HEK293 (cell line): ENCODE results near the gene CLECL1.

Source experiments
- HOXA7 ChIP-seq: sonication (generic); formaldehyde crosslinking; IDR thresholded peaks from 2 replicates; pipeline ENCODE4 v1.8.1; 2022; ENCODE audit warnings: missing genetic modification reagents, borderline replicate concordance
- TCF7L2 ChIP-seq: IDR thresholded peaks from 2 replicates; pipeline ENCODE4 v1.6.1; 2011; ENCODE audit warnings: low read depth, mild to moderate bottlenecking, inconsistent platforms, low read length, moderate library complexity, borderline replicate concordance
- ZNF121 ChIP-seq: fragments of 450-650 bp; formaldehyde crosslinking; IDR thresholded peaks from 2 replicates; pipeline ENCODE4 v1.5.1; 2016; ENCODE audit warnings: missing biosample characterization, missing genetic modification characterization
- ZNF138 ChIP-seq: fragments of 450-650 bp; formaldehyde crosslinking; IDR thresholded peaks from 2 replicates; pipeline ENCODE4 v1.5.1; 2016; ENCODE audit warnings: missing biosample characterization, missing genetic modification characterization, borderline replicate concordance
- ZNF274 ChIP-seq, 2 experiments: fragments of 200-500 bp in 1 of 2; fragments of 450-650 bp in 1 of 2; sonication (Bioruptor generic) in 1 of 2; formaldehyde crosslinking in 1 of 2; IDR thresholded peaks; 2 replicates each; pipeline versions ENCODE4 v1.5.1 to v1.6.1; 2014 to 2016; ENCODE audit warnings: borderline replicate concordance in 1 of 2, inconsistent platforms in 1 of 2, low read length in 1 of 2, missing biosample characterization in 1 of 2, missing genetic modification characterization in 1 of 2
- ZNF311 ChIP-seq: fragments of 450-650 bp; formaldehyde crosslinking; IDR thresholded peaks from 2 replicates; pipeline ENCODE4 v1.5.1; 2017; ENCODE audit warnings: missing biosample characterization, missing genetic modification characterization, borderline replicate concordance
- ZNF521 ChIP-seq: fragments of 450-650 bp; formaldehyde crosslinking; IDR thresholded peaks from 2 replicates; pipeline ENCODE4 v1.5.1; 2017; ENCODE audit warnings: missing biosample characterization, mild to moderate bottlenecking, missing genetic modification characterization
- ZNF830 ChIP-seq: fragments of 450-650 bp; IDR thresholded peaks from 2 replicates; pipeline ENCODE4 v1.5.0; 2018; ENCODE audit warnings: missing biosample characterization, missing genetic modification characterization, low read depth, mild to moderate bottlenecking, moderate library complexity
- TF ChIP-seq, protein P1 (sequence below): fragments of 450-650 bp; formaldehyde crosslinking; IDR thresholded peaks from 2 replicates; pipeline ENCODE4 v1.5.1; 2016; ENCODE audit warnings: missing biosample characterization, missing genetic modification characterization
- TF ChIP-seq, protein P2 (sequence below): fragments of 450-650 bp; formaldehyde crosslinking; IDR thresholded peaks from 2 replicates; pipeline ENCODE4 v1.5.1; 2016; ENCODE audit warnings: missing biosample characterization, missing genetic modification characterization

DNA sequence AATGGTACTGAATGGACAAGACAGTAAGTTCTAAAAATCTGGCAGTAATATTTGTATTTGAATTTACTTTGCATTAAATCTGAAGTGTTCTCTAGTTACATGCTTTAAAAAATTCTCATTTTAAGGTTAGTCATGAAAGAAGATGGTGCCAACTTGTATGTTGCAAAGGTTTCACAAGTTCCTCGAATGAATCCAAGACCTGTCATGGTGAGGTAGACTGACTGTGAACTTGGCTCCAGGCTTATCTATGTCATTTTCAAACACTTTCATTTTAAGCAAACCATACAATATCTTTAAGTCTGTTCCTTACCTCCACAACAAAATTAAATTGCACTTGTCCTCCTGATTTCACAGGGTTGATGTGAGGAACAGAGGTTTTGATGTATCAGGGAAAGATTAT lies 40.0 kb downstream of the CLECL1 start:
- no peak for TF ChIP-seq ZNF274 (IDR thresholded peaks at IDR 0.05; ENCODE audit: low read length)
- TF ChIP-seq ZNF274 (tag by site-specific recombination; IDR thresholded peaks at IDR 0.05; ENCODE audit: borderline replicate concordance), result no peak
- TF ChIP-seq, protein P1, sequence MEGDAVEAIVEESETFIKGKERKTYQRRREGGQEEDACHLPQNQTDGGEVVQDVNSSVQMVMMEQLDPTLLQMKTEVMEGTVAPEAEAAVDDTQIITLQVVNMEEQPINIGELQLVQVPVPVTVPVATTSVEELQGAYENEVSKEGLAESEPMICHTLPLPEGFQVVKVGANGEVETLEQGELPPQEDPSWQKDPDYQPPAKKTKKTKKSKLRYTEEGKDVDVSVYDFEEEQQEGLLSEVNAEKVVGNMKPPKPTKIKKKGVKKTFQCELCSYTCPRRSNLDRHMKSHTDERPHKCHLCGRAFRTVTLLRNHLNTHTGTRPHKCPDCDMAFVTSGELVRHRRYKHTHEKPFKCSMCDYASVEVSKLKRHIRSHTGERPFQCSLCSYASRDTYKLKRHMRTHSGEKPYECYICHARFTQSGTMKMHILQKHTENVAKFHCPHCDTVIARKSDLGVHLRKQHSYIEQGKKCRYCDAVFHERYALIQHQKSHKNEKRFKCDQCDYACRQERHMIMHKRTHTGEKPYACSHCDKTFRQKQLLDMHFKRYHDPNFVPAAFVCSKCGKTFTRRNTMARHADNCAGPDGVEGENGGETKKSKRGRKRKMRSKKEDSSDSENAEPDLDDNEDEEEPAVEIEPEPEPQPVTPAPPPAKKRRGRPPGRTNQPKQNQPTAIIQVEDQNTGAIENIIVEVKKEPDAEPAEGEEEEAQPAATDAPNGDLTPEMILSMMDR (tag by site-specific recombination), result no peak
- TF ChIP-seq, protein P2, sequence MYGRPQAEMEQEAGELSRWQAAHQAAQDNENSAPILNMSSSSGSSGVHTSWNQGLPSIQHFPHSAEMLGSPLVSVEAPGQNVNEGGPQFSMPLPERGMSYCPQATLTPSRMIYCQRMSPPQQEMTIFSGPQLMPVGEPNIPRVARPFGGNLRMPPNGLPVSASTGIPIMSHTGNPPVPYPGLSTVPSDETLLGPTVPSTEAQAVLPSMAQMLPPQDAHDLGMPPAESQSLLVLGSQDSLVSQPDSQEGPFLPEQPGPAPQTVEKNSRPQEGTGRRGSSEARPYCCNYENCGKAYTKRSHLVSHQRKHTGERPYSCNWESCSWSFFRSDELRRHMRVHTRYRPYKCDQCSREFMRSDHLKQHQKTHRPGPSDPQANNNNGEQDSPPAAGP (tag by site-specific recombination), result no peak
- TF ChIP-seq TCF7L2, result no peak
- no peak for TF ChIP-seq HOXA7 (CRISPR knock-in tag)
- TF ChIP-seq ZNF121 (tag by site-specific recombination), result no peak
- no peak for TF ChIP-seq ZNF138 (tag by site-specific recombination)
- TF ChIP-seq ZNF830 (tag by site-specific recombination), result no peak
- TF ChIP-seq ZNF311 (tag by site-specific recombination), result no peak
- no peak for TF ChIP-seq ZNF521 (tag by site-specific recombination)
